ENCODE measurements around the gene EPX.

Gene EPX

DNA sequence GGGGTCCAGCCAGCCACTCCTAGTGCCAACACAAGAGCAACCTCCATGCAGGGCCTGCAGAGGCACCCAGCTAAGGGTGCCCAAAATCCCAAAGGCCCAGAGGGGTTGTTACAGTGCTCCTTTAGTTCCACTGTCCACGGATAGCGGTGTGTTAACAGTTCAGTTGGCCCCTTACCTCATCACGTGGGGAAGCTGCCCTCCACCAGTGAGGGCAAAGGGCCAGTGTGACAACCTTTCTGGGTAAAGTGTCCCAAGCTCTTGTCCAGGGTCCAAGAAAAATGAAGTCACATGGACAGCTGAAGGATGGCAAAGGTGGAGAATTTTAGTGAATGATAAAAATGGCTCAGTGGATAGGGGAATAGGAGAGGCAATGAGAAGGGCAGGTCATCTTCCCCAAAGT lies 35.2 kb downstream of the EPX start:
- no peak for DNase-seq (ENCODE audit: low read depth)

DNA sequence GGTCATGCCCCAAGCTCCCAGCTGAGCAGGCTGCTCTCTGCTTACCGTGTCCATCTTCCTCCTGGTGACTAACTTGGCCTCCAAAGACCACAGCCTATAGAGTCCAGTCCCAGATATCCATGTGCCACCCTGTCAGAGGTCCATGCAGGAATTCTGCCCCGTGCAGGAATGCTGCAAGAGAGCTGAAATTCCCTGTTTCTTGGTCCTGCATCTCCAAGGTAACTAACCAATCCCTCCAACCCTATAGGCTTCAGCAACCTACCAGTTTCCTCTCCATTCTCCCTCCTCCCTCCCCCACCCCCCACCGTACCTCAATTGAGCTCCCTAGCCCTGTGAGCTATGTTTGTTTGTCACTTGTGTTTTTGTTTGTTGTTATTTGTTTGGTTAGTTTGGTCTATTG lies 36.2 kb downstream of the EPX start:
- DNase-seq (ENCODE audit: low read depth): no peak

DNA sequence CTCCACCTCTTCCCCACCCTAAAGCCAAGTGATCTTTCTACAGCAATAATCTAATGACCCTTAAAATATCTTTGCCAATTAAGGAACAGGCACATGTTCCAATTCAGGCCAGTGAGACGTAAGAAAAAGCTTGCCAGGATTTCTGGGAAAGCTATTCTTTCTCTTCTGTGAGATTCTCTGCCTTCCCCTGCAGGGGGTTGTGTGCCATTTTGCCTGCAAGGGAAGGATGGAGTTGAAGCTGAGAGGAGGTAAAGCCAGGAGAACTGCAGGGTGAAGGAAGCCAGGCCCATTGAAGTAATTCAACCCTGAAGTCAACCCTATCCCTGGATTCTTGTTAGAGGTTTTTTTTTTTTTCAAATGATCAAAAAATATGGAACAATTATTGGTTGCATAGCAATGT lies 36.9 kb downstream of the EPX start:
- DNase-seq (ENCODE audit: low read depth): no peak

DNA sequence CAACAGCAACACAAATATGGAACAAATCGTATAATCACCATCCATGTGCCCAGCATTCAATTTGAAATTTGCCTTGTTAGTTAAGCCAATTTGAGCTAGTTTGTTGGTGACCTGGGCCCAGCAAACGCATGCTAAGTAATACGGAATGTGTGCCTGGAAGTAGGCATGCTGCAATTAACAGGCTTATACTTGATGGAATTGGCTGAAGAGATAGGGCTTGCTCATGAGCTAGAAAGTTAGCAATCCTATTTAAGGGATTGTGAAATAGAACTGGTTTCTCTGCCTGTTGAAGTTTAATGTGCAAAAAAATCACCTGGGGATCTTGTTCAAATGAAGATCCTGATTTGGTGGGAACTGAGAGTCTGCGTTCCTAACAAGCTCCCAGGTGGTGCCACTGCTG lies 37.4 kb downstream of the EPX start:
- no peak for DNase-seq (ENCODE audit: low read depth)

DNA sequence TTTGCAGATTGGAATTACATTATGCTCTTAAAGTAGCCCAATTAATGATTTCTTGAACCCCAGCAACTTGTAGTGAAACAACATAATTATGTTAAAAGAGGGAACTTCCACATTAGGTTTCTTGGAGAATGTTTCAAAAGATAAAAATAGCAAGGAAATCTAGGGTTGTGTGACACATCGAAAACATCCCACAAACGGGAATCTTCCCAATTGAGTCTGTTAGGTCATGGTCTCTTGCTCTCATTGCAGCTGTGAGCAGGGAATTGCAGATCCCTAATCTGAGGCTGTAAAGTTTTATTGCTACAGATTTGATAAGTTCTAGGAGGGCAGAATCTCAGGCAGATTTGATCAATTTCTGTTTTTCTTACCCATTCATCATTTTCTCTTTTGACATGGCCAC lies 39.1 kb downstream of the EPX start:
- no peak for DNase-seq (ENCODE audit: low read depth)

DNA sequence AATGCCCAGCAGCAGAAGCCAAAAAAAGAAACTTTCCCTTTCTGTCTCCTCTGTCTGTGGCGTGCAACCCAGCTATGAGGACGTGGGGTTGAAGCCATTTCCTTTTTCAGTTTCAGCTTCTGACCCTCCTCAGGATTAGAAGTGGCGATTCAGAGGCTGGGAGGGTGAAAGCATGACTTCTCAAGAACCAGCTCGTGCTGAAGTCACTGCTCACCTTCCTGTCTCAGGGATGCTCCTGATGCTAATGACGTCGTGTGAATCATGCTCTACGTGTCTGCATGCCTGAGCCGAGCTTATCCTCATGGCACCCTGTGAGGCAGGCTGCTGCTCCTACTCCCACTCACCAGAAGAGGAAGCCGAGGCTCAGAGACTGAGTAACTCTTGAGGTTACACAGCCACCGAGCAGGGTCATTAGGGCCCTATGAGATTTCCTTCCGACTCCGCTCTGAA lies 40.2 kb downstream of the EPX start:
- DNase-seq (ENCODE audit: low read depth): no peak

DNA sequence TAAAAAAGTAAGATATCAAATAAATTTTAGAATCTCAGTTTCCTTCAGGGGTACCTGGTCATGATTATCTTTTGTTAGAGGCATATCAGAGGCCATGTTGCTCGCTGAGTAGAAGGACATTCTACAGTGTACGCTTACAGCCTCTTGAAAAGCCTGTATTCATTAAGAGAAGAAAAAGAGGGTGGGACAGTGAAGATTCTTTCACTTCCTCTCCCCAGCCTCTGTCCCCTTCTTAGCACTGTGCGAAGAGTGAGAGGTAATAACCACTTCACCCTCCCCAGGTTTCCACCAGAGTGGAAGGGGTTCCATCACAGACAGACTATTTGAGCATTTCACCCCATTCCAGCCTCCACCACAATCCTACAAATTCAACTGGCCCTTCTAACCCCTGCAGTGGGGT lies 41.0 kb downstream of the EPX start:
- no peak for DNase-seq (ENCODE audit: low read depth)

DNA sequence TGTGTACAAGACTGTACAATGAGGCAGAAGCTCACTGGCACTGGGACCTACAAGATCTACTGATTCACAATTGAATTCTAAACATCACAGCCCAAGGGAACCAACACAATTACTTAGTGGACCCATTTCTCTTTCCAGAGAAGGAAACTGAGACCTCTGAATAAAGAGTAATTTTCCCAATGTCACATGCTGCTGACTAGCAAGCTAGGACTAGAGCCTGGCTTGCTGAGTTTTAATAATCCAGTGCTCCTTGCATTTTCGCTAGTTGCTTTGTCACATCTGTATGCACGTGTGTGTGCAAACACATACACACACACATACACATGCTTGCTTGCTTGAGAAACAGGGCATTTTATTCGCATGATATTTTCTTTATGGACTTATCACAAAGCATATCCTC lies 42.0 kb downstream of the EPX start:
- DNase-seq (ENCODE audit: low read depth): no peak

DNA sequence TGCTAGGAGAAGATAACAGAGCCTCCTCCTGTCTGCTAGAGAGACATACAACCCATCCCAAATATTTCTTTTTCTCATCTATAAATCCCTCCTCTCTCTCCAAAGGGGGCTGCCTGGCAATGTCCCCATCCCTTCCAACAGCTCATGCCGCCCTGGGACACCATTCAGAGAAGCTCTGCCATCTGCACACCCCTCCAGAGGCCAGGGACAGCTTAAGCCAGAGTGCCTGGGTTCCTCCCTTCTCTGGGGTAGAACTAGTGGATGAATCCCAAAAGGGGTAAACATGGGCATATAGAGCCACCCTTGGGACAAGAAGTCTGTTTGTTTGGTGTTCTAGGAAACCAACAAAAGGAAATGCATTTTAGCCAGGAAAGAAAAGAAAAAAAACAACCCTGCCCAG lies 43.3 kb downstream of the EPX start:
- no peak for DNase-seq (ENCODE audit: low read depth)

DNA sequence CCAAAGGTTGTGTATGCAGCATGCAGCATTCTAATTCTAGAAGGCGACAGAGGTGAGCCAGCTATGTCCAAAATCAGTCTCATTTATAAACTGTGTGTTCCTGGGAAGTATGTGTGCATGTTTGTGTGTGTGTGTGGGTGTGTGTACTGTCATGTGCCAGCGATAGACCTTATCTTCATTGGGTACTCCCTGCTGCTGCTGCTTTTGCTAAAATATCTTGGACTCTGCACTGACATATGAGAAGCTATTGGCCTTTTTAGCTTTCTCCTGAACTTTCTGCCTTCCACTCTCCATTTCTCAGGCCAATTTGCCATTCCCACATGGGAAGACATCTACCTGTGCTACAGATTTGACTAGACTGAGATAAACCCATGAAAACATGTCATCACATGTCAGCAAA lies 43.9 kb downstream of the EPX start:
- no peak for DNase-seq (ENCODE audit: low read depth)

DNA sequence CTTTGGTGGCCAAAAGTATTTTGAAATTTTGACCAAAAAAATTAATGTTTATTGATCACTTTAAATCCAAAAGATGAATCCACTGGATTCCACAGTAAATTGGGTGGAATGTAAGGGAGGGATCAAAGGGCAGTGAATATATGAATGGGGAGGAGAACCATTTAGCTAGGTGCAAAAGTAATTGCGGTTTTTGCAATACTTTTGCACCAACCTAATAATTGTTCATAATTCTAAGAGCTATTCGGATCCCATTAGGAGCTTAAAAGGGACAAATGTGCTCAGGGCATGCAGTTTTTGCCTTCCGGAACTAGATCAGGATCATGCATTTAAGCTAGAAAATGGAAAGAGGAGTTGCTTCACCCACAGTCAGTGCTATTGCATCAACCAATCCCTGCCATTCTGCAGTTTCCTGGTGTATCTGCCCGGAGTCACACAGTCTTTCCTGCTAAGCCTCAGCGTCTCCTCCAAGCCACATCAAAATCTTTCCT lies 45.7 kb downstream of the EPX start, which contains the start of gene LPO:
LPO (plus strand) TSS at position 438 of the 488 bp plus-strand sequence. CDS start 4,396 bp downstream, outside the sequence.
- no peak for DNase-seq (ENCODE audit: low read depth)

DNA sequence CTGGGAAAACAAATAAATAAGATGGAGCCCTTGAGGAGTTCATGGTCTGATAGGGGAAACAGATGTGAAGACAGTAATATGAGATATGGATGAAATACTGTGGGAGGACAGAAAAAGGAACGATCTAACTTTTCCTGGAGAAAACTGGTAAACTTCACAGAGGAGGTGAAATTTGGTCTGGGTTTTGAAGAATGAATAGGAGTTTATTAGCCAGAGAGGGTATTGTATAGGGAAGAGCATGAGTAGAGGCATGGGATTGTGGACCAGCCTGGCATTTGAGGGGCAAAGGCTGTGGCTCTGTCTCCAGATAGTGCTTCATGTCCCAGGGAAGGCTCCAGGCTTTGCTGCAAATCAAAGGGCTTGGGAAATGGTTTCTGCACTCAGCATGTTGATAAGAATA lies 47.5 kb downstream of the EPX start:
- DNase-seq (ENCODE audit: low read depth): no peak

DNA sequence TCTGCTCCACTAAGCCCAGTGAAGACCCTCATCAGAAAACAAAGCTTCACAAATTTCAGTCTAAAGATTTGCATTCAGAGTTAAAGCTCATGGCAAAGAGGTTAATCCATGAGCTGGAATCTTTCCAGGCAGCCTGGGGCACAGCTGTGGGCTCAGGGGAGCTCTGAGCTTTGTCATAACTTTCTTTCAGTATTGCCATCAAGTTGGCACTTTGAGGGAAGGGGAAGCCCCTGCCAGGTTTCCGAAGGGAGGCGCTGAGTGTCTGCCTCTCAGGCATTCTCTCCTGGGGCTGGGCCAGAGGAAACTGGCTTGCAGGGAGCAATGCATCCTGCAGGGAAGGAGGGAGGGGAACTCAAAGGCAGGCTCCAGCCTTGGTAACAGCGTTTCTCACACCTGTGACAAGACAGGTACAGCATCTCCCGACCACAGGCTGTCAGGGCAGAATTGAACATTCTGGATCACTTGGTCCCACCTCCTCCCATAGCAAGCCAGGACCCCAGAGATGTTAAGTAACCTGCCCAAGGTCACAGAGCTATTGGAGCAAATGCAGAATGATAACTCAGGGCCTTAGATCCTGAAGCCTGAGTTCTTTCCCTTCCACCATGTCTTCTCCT lies 49.8 kb downstream of the EPX start:
- DNase-seq (ENCODE audit: low read depth): no peak

DNA sequence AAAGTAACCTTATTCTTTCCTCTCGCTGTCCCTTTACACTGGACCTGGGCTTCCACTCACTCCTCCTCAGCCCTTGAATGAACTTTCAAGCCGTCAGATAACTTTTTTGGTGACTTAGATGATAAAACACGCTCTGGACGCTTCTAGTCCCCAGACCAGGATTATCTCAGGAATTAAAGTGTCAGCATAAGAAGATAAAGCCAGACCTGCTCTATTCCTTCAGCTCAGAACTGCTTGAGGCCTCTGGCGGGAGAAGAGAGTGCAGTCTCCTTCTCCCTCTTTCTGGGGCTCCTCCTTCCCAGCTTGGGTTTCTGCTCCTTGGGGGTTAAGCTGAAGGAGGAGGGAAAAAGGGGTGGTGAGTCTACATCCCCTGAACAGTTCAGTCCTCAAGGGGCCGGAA lies 52.4 kb downstream of the EPX start:
- DNase-seq (ENCODE audit: low read depth): no peak

DNA sequence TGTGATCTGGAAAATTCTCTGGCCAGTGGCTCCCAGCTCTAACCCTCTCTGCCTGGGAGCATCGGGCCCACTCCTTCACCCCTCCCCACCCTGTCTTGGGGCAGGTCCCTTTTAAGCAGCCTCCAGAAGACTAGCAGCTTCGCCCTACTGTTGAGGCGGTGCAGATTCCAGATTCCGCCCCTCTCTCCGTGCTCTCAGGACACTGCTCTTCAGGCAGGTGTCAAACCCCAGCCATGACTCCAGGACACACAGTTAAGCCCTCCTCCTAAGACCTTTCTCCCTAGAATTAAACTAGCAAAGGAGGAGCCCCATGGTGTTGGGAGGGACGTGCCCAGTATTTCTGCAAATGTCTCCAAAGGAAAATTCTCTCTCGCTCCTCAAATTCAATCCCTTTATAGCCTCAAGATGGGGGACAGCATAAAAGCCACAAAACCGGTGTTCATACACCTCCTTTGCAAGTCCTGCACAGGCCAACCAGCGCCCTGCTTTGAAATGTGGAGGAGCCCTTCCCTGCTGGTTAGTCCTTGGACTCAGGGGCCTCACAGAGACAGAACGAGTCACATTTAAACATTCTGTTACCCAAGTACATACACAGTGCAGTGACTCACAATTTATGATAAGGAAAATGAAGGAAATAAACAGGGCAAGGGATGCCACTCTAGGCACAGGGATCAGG lies 53.0 kb downstream of the EPX start:
- DNase-seq (ENCODE audit: low read depth): no peak

DNA sequence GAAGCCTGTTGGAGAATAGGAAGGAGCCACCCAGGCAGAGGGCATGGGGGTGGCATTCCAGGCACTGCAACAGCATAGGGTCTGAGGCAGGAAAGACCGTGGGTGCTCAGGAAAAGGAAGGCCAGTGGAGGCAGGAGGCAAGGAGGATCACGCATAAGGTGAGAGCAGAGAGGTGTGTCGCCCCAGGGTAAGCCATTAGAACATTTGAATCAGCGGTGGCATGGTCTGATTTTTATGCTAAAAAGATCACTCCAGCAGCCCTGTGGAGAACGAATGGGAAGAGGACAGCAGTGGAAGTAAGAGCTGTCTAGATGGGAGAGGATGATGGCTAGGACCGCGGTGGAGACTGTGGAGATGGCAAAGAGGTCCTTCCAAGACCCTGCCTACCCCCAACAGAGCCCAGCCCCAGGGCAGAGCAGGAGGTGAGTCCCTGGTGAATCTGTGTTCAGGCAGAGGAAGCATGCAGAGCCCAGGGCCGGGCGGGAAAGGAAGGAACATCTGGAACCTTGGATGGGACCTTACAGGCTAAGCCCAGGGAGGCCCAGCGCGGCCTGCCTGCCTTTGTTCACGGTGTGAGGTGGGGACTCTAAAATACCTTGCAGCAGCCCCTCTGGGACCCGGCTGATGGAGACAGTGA lies 53.7 kb downstream of the EPX start:
- no peak for DNase-seq (ENCODE audit: low read depth)

DNA sequence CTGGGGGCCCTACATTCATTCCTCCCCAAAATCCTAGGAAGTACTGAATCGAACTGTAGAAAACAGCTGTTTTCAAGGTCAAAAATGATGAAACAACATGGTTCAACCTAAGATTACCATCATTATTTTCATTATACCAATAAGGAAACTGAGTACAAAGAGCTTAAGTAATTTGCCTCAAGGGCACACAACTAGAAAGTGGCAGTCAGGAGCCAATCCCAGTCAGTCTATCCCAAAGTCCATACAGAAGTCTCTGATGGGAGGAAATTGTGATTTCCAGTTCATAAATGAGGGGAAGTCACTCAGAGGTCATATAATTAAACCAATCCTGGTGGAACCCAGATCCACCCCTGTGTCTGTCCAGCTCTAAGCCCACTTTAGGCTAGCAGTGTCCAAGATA lies 54.3 kb downstream of the EPX start:
- no peak for DNase-seq (ENCODE audit: low read depth)

DNA sequence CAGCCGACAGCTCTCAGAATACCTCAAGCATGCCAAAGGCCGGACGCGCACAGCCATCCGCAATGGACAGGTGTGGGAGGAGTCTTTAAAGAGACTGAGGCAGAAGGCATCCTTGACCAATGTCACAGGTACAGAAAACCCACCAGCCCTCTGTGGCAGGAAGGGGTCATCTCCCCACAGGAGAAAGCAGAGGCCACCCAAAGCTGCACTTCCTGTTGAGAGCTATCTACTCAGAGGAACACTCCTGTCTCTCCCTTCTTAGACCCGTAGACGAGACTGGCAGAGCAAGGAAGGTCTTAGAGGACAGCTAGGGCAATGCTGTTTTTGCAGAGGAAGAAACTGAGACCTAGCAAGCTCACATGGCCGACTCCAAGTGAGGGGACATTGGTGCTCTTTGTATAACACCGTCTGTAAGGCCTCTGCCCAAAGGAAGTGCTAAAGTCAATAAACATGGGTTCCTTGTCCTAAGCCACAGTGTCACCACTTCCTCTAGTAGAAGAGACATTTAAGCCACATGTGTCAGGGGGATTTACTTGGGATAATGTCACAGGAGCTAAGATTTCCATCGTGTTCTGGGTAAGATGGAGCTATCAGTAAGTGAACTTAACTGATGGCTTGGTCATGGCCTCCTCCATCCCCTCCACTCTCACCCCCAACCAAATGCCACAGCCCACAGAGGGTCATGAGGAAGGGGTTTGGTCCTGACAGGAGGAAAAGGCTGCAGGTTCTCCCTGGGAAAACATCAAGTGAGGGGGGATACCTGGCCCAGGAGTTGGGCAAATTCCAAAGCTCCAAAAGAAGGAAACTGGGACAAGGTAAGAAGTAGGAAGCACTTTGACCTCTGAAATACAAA lies 55.2 kb downstream of the EPX start:
- no peak for DNase-seq (ENCODE audit: low read depth)

DNA sequence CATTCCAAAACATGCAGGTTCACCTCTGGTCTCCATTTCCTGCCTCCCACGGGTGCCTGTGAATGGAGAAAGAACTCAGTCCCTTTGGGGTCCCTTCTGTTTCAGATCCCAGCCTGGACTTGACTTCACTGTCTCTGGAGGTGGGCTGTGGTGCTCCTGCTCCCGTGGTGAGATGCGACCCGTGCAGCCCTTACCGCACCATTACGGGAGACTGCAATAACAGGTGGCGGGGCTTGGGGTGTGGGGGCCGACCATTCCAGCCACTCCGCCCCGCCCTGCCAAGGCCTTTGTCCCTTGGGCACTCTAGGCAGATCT lies 56.4 kb downstream of the EPX start:
- DNase-seq (ENCODE audit: low read depth): no peak

DNA sequence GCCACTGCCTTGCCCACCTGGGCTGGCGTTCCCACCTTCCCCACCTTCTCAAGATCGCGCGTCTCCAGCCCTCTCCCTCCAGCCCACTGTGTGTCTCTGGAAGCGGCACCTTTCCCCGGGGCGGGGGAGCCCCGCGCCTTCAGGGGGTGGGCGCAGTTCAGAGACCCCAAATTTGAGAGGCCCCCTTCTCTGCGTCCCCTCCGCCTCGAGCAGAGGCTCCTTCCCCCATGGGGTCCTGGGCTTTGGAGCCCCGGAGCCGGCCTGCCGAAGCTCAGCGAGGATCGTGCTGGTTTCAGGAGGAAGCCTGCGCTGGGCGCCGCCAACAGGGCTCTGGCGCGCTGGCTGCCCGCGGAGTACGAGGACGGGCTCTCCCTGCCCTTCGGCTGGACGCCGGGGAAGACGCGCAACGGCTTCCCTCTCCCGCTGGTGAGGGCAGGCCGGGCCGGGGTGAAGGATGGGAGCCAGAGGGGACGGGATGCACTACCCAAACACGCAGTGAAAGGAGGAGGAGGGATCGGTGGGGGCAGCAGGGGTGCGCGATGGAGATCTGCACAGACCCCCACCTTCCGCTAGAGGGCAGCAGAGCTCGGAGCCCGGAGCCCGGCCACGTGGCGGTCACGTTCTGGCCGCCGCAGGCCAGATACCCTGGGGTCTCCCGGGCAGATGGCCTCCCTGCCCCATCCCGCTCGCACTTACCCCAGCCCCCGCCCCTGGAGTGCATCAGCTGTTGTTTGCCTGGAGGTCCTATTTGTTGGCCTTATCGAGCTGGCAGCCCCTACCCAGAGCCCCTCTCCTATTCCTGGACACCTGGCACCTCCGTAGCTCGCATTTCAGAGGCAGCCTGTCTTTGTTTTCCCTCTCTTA lies 57.0 kb downstream of the EPX start:
- DNase-seq (ENCODE audit: low read depth): peak; percentile 70

DNA sequence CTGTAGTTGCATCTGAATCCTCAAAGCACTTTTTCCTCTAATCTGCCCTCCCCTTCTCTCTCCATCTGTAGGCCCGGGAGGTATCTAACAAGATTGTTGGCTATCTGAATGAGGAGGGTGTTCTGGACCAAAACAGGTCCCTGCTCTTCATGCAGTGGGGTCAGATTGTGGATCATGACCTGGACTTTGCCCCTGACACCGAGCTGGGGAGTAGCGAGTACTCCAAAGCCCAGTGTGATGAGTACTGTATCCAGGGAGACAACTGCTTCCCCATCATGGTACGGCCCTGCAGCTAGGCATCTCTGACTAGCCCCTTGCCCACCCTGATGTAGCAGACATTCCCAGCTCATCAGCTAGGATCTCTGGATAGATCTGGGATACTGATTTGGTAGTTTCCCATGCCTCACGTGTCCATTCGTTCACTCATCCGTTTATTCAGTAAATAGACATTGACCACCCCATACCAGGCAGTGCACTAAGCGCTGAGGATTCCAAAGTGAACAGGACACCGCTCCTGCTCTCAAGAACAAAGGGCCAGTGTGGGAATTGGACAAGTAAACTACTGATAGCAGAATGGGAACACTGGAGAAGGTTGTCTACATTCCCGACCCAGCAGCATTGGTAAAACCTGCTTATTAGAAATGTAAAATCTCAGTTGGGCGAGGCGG lies 58.0 kb downstream of the EPX start:
- DNase-seq (ENCODE audit: low read depth): no peak
